Loucy (cell line): Measurements from ENCODE around the gene FAM89B.

Experiments used
- H2AFZ ChIP-seq: fragments of 200-600 bp; sonication (generic); 2 replicates; pipeline ENCODE4 v1.6.0; 2016; ENCODE audit warnings: antibody characterized with exemption, mild to moderate bottlenecking, low read length, moderate library complexity
- H3F3A ChIP-seq: fragments of 200-600 bp; 2 replicates; pipeline ENCODE4 v1.6.0; 2016; ENCODE audit warnings: antibody characterized with exemption, low read depth, mild to moderate bottlenecking
- H3K27me3 ChIP-seq: fragments of 200-600 bp; sonication (generic); 2 replicates; pipeline ENCODE4 v1.6.1; 2014; ENCODE audit warnings: low read length, mild to moderate bottlenecking; ENCODE audit not compliant: insufficient read depth, poor library complexity, severe bottlenecking
- H3K36me3 ChIP-seq: fragments of 200-600 bp; sonication (generic); 2 replicates; pipeline ENCODE4 v1.6.1; 2016; ENCODE audit warnings: low read length; ENCODE audit not compliant: insufficient read depth
- H3K4me1 ChIP-seq: fragments of 200-600 bp; sonication (generic); 2 replicates; pipeline ENCODE4 v1.5.1; 2014; ENCODE audit warnings: low read length, mild to moderate bottlenecking; ENCODE audit not compliant: insufficient read depth, poor library complexity, severe bottlenecking
- H3K4me2 ChIP-seq: fragments of 200-600 bp; sonication (generic); 2 replicates; pipeline ENCODE4 v1.6.0; 2014; ENCODE audit warnings: antibody characterized with exemption, low read length, low read depth, mild to moderate bottlenecking; ENCODE audit not compliant: poor library complexity, severe bottlenecking
- H3K4me3 ChIP-seq: fragments of 200-600 bp; sonication (generic); 2 replicates; pipeline ENCODE4 v1.5.1; 2014; ENCODE audit warnings: low read length, mild to moderate bottlenecking, mixed read lengths; ENCODE audit not compliant: poor library complexity, severe bottlenecking
- H3K79me2 ChIP-seq: fragments of 200-600 bp; sonication (generic); 2 replicates; pipeline ENCODE4 v1.6.1; 2014; ENCODE audit warnings: low read length; ENCODE audit not compliant: insufficient read depth
- H3K9ac ChIP-seq: fragments of 200-600 bp; sonication (generic); 2 replicates; pipeline ENCODE4 v1.6.0; 2014; ENCODE audit warnings: mild to moderate bottlenecking, low read depth, low read length, moderate library complexity; ENCODE audit not compliant: poor library complexity, severe bottlenecking
- H3K9me2 ChIP-seq: fragments of 200-600 bp; sonication (generic); replicated peaks from 2 replicates; pipeline ENCODE4 v1.6.1; 2016; ENCODE audit warnings: low read depth, low read length, mixed read lengths
- H3K9me3 ChIP-seq: fragments of 200-600 bp; sonication (generic); 2 replicates; pipeline ENCODE4 v1.6.1; 2014; ENCODE audit warnings: mild to moderate bottlenecking, antibody characterized with exemption, low read length, low read depth; ENCODE audit not compliant: insufficient read depth
- H4K20me1 ChIP-seq: fragments of 200-600 bp; sonication (generic); 2 replicates; pipeline ENCODE4 v1.6.0; 2014; ENCODE audit warnings: antibody characterized with exemption, low read length, mild to moderate bottlenecking; ENCODE audit not compliant: insufficient read depth, poor library complexity, severe bottlenecking
- CTCF ChIP-seq: fragments of 200-600 bp; sonication (generic); conservative IDR thresholded peaks from 2 replicates; pipeline ENCODE4 v1.5.1; 2014; ENCODE audit warnings: mild to moderate bottlenecking, antibody characterized with exemption, low read length
- EZH2phosphoT487 ChIP-seq: fragments of 200-600 bp; IDR thresholded peaks from 2 replicates; pipeline ENCODE4 v1.6.1; 2018; ENCODE audit warnings: antibody characterized with exemption, mild to moderate bottlenecking, moderate library complexity, borderline replicate concordance

Gene FAM89B

DNA sequence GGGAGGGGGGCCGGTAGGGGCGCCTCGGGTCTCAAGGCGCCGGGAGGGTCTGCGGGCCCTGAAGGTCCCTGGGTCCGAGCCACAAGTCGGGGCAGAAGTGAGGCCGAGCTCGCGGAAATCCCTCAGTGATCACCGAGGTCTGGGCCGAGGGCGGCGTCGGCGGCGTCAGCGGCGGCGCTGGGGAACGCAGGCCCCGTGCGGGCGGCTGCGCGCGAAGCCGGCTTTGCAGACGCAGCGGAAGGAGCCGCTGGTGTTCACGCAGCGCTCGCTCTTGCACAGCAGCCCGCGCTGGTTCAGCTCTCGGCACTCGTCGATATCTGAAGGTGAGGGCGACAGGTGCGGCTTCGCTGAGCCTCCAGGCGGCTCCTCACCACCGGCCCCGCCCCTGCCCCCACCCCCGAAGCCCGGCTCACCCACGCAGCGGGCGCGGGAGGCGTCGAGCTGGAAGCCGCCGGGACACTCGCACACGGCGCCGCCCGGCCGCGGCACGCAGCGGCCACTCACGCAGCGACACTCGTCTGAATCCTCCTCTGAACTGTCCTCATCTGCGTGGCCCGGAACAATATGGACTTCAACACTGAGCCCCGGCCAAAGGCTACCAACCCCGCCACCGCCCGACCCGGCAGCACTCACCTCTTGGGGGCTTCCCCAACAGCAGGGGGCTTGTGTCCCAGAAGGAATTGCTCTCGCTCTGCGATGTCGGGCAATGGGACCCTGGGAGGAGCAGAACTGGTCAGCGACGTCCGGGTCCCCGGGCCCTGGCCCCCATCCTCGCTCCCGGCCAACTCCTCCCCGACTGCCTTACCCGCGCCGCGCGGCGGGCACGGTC lies 33.2 kb upstream of the FAM89B start:
- Histone ChIP-seq H3F3A (0 out of 2 replicates have a peak, but pooled peaks cover 3% of the 10 kb centered on the region), H3K4me2 (no peak overlapping the region), H3K27me3 (no peaks in the 10 kb centered on the region), H3K9me2 (no peaks in the 10 kb centered on the region), H3K9me3 (no peaks in the 10 kb centered on the region), H4K20me1 (no peaks in the 10 kb centered on the region), H3K4me1 (peaks cover 15% of the 10 kb centered on the region), H3K79me2 (no peaks in the 10 kb centered on the region), H3K4me3 (no peak overlapping the region), H3K9ac (no peak overlapping the region), H2AFZ (no peak overlapping the region), H3K36me3 (no peaks in the 10 kb centered on the region)
- no peak for TF ChIP-seq CTCF
- TF ChIP-seq EZH2phosphoT487, result no peak

DNA sequence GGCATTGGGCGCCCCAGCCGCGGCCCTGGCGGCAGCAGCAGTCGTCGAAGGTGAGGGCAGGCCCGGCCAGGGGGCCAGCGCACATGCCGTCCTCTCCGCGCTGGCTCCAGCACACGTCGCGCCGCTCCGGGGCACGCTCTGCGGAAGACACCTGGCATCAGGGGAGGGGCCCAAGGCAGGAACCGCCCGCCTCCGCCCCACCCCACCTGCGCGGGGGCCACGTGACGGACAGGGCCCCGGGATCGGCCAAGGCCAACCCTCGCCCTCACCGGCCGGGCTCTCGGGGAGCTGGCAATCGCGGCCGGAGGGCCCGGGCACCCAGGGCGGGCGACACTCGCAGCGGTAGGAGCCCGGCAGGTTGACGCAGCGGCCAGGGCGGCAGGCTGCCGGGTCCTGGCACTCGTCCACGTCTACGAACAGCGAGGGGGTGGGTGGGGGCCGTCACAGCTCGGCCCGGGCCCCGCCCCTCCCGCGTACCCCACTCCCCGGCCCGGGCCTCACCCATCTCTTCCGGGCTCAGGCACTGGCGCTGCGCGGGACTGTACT lies 32.5 kb upstream of the FAM89B start:
- no peaks in the 10 kb centered on the region for H3K9me2 ChIP-seq
- TF ChIP-seq EZH2phosphoT487 (no peak), CTCF (no peak; the same call in 1 of the 2 replicates)
- 0 out of 2 replicates have a peak, but pooled peaks cover 3% of the 10 kb centered on the region for H3F3A ChIP-seq
- H3K79me2 ChIP-seq, result no peaks in the 10 kb centered on the region
- peak overlapping the region; percentile 53 for H3K9ac ChIP-seq
- no peaks in the 10 kb centered on the region for H3K9me3 ChIP-seq
- peak overlapping the region; percentile 71 for H3K4me3 ChIP-seq
- H2AFZ ChIP-seq, result peak overlapping the region; percentile 81; the same call in 1 of the 2 replicates
- H3K27me3 ChIP-seq, result no peaks in the 10 kb centered on the region
- peaks cover 15% of the 10 kb centered on the region for H3K4me1 ChIP-seq
- H4K20me1 ChIP-seq, result no peaks in the 10 kb centered on the region
- no peaks in the 10 kb centered on the region for H3K36me3 ChIP-seq
- H3K4me2 ChIP-seq, result peak overlapping the region; percentile 82

- TF ChIP-seq CTCF (peak; percentile 78), EZH2phosphoT487 (no peak)
- H2AFZ ChIP-seq, result peak overlapping the region; percentile 81
- no peaks in the 10 kb centered on the region for H3K79me2 ChIP-seq
- H3K9ac ChIP-seq, result peak overlapping the region; percentile 53
- 0 out of 2 replicates have a peak, but pooled peaks cover 3% of the 10 kb centered on the region for H3F3A ChIP-seq
- H3K27me3 ChIP-seq, result no peaks in the 10 kb centered on the region
- no peaks in the 10 kb centered on the region for H3K36me3 ChIP-seq
- peak overlapping the region; percentile 82 for H3K4me2 ChIP-seq
- no peaks in the 10 kb centered on the region for H3K9me2 ChIP-seq
- H3K4me1 ChIP-seq, result peaks cover 16% of the 10 kb centered on the region
- H3K4me3 ChIP-seq, result peak overlapping the region; percentile 71
- no peaks in the 10 kb centered on the region for H3K9me3 ChIP-seq
- no peaks in the 10 kb centered on the region for H4K20me1 ChIP-seq
Observed at GRCh38 chr11:65540290-65541092, 31.8 kb upstream of the FAM89B start.
